Adrenal gland (tissue), 5 donors: ENCODE data around the gene PDS5B.

Source experiments
- CTCF ChIP-seq, 6 experiments: fragments of 450-650 bp in 4 of 6; fragments of 200-600 bp in 2 of 6; sonication (generic) in 1 of 6; IDR thresholded peaks; 1 replicate in 5 of 6; 2 replicates in 1 of 6; pipeline versions ENCODE4 v1.5.1 to v1.8.0; 2016 to 2021; ENCODE audit warnings: antibody characterized with exemption in 6 of 6, mild to moderate bottlenecking in 2 of 6, moderate library complexity in 1 of 6
- POLR2A ChIP-seq, 2 donors: fragments of 450-650 bp; IDR thresholded peaks; one replicate each; pipeline ENCODE4 v1.6.1; 2017; ENCODE audit warnings: antibody characterized with exemption in 2 of 2, mild to moderate bottlenecking in 2 of 2, moderate library complexity in 1 of 2
- donor health status: DM: no; HTN: no; CAD: no.

GRCh38 chr13:32746474-32746873 is 160.2 kb downstream of the PDS5B start:
- TF ChIP-seq CTCF (IDR thresholded peaks at IDR 0.05) (no peak), POLR2A (IDR thresholded peaks at IDR 0.05) (no peak)
